GM12801 (cell line): Measurements from ENCODE around the gene UBE2L3.

Experiments used
- TF ChIP-seq, protein P1 (sequence below): IDR thresholded peaks from one replicate; pipeline ENCODE4 v1.5.1; 2011; ENCODE audit warnings: control low read depth; ENCODE audit not compliant: insufficient read length; ENCODE audit errors: extremely low read depth

UBE2L3 gene

GRCh38 chr22:21631025-21631424 lies 63.5 kb downstream of the UBE2L3 start:
- TF ChIP-seq, protein P1, sequence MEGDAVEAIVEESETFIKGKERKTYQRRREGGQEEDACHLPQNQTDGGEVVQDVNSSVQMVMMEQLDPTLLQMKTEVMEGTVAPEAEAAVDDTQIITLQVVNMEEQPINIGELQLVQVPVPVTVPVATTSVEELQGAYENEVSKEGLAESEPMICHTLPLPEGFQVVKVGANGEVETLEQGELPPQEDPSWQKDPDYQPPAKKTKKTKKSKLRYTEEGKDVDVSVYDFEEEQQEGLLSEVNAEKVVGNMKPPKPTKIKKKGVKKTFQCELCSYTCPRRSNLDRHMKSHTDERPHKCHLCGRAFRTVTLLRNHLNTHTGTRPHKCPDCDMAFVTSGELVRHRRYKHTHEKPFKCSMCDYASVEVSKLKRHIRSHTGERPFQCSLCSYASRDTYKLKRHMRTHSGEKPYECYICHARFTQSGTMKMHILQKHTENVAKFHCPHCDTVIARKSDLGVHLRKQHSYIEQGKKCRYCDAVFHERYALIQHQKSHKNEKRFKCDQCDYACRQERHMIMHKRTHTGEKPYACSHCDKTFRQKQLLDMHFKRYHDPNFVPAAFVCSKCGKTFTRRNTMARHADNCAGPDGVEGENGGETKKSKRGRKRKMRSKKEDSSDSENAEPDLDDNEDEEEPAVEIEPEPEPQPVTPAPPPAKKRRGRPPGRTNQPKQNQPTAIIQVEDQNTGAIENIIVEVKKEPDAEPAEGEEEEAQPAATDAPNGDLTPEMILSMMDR: no peak

DNA sequence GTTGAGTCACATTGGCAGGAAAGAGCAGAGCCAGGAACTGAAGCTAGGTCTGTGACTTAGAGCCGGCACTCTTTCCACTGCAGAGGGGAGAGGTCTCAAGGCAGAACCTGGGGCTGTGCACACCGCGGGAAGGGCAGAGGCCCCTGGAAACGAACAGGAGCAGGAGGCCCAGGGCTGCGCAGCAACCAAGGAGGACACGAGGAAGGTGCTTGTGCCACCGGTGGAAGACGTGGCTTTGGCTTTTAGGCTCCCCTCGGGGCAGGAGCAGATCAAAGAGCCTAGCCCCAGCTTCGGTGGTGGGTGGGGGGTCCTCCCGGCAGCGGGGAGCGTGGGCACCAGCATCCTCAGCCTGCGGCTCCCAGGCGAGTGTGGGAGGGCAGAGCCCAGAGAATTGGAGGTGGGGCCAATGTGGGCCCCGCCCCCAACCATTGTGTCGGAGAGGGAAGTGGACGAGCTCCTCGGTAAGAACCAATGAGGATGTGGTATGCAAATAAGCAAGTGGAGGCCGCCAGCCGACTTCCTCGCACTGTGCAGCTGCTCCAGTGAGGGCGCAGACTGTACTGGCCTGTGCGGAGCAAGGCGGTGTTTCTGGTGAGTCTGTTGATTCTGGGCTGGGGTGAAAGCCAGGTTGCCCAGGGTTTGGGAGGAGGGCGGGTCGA lies 64.9 kb downstream of the UBE2L3 start, which contains the start of gene CCDC116:
Gene CCDC116 (plus strand): TSS at position 524 of the 659 bp plus-strand sequence. CDS start 422 bp downstream, outside the sequence.
- TF ChIP-seq, protein P1: no peak

DNA sequence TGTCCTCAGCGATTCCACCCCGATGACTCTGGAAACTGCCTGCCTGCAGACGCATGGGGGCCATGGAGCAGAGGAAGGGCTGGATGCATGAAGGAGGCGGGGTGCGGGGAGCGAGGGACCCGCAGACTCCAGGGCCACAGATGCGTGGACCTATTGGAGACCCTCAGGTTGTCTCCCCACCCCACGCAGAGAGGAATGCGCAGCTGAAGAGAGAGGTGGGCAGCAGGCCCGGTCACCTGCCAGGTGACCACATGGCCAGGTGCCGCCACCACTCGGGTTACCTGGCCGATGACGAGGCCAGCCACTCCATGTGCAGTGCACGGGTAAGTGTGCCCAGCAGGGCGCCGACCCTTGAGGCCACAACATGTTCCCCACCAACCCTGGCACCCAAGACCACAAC lies 65.4 kb downstream of the UBE2L3 start:
- TF ChIP-seq, protein P1: no peak

GRCh38 chr22:21633481-21633880 lies 66.0 kb downstream of the UBE2L3 start:
- TF ChIP-seq, protein P1: no peak

DNA sequence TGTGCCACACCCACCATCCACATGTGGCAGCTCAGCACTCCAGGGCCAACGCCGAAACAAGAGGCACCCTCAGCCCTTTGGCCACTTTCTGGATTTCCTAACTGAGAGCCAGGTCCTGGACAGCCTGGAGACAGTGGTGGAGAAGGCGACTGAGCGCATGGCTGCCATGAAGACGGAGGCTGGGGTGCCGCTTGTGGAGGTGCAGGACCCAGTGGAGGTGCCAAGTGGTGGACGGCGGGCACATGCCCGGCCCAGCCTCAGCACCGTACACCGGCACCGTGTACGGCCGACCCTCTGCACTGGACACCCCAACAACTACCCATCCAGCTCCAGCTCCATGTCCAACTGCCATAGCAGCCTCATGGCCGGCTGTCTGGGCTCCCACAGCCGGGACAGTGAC lies 66.6 kb downstream of the UBE2L3 start:
- TF ChIP-seq, protein P1: no peak

- TF ChIP-seq, protein P1: no peak
Observed at GRCh38 chr22:21634844-21635243, 67.3 kb downstream of the UBE2L3 start.

DNA sequence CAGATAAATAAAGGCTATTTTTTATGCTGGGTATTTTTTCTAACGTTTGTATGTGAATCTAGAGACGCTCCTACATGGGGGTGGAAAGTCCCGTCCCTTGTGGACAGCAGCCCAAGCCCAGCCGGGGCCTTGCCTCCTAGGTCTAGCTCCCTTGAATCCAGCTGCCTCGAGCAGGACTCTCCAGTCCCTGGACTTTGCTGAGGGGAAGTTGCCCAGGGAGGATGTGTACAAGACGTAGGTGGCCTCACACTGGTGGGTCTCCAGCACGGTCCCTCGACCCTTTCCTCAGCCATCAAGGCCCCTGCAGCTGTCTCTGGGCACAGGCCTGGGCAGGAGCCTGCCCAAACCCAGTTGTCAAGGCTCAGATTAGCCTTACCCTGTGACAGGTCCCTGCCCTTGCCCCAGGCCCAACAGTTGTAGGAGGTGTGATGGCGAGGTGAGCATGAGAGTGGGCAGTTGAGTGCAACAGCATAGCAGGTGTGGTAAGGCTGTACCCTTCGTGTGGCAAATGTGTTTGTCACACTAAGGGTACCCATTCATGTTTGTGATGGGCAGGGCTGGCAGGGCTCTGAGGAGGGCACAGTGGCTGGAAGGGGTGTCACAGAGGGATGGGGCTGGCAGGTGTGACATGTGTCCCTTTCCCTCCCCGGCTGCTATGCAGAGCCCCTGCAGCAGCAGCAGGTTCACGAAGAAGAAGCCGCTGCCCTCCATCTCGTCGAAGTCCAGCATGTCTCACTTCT lies 68.4 kb downstream of the UBE2L3 start:
- TF ChIP-seq, protein P1: no peak
